GM18873 (cell line): ENCODE results near the gene GNAS.

Source experiments
- ATAC-seq: cut with Tn5 transposase; IDR thresholded peaks from one replicate; pipeline ENCODE4 v1.9.1; 2021; ENCODE audit warnings: mild to moderate bottlenecking, moderate library complexity, moderate number of reproducible peaks; ENCODE audit not compliant: unreplicated experiment, low FRiP score

Gene GNAS

GRCh38 chr20:58894652-58895447 lies 42.3 kb downstream of the GNAS start:
- ATAC-seq: no peak

- no peak for ATAC-seq
These were observed 43.1 kb downstream of the GNAS start for GRCh38 chr20:58895448-58896180.

- no peak for ATAC-seq
These were observed 44.3 kb downstream of the GNAS start for GRCh38 chr20:58896820-58897219.

- no peak for ATAC-seq
These were observed 45.0 kb downstream of the GNAS start for GRCh38 chr20:58897488-58897887.

- no peak for ATAC-seq
These were observed 46.3 kb downstream of the GNAS start for GRCh38 chr20:58898629-58899408.

GRCh38 chr20:58899512-58899911 lies 47.0 kb downstream of the GNAS start:
- ATAC-seq: no peak

- no peak for ATAC-seq
These were observed 47.9 kb downstream of the GNAS start for GRCh38 chr20:58900397-58900796.

- ATAC-seq: no peak
These were observed 49.2 kb downstream of the GNAS start for GRCh38 chr20:58901488-58902402.

GRCh38 chr20:58903614-58904013 lies 51.1 kb downstream of the GNAS start:
- ATAC-seq: no peak

GRCh38 chr20:58905236-58905635 lies 52.7 kb downstream of the GNAS start:
- ATAC-seq: no peak

- ATAC-seq: no peak
These were observed 53.6 kb downstream of the GNAS start for GRCh38 chr20:58906111-58906510.

- no peak for ATAC-seq
These were observed 54.4 kb downstream of the GNAS start for GRCh38 chr20:58906894-58907293.

GRCh38 chr20:58907320-58908137 lies 55.0 kb downstream of the GNAS start:
- peak; percentile 80 for ATAC-seq

- peak; percentile 9 for ATAC-seq
These were observed 55.7 kb downstream of the GNAS start for GRCh38 chr20:58908221-58908620.

- ATAC-seq: no peak
These were observed 56.4 kb downstream of the GNAS start for GRCh38 chr20:58908941-58909340.

GRCh38 chr20:58909585-58909984 lies 57.1 kb downstream of the GNAS start:
- ATAC-seq: no peak

GRCh38 chr20:58910473-58910872 lies 58.0 kb downstream of the GNAS start:
- ATAC-seq: no peak

- no peak for ATAC-seq
These were observed 58.8 kb downstream of the GNAS start for GRCh38 chr20:58911309-58911708.

- no peak for ATAC-seq
These were observed 59.5 kb downstream of the GNAS start for GRCh38 chr20:58911970-58912369.
